Measurements from ENCODE around the gene CDC73. TPM values are rescaled to one million over a fixed set of nuclear protein-coding genes. Genes with fewer than 3 reads are reported as not detected.

CDC73 gene
- total and polyA plus RNA-seq, 2 of the 13 experiments (the other 11 are each of a cell fraction or from before 2014, with no cell fraction given) = 20.2 to 26.3 TPM

GRCh38 chr1:193113258-193113991, 8.4 kb upstream of the CDC73 start (continued):
- TF ChIP-seq FOXA1 (IDR thresholded peaks at IDR 0.05) (no peak), FOXA1 (CRISPR knock-in tag; IDR thresholded peaks at IDR 0.05) (0 out of 2 replicates have a peak, but pooled peaks have one; percentile 4), SRSF9 (IDR thresholded peaks at IDR 0.05; ENCODE audit: borderline replicate concordance, insufficient read depth, low read depth, low read length, poor library complexity, severe bottlenecking) (no peak), SALL1 (CRISPR knock-in tag; IDR thresholded peaks at IDR 0.05) (peak; percentile 37), ZHX1 (CRISPR knock-in tag; IDR thresholded peaks at IDR 0.05; ENCODE audit: low read depth) (no peak), ZNF574 (CRISPR knock-in tag; IDR thresholded peaks at IDR 0.05) (no peak), E2F1 (CRISPR knock-in tag; IDR thresholded peaks at IDR 0.05) (no peak), RBM39 (IDR thresholded peaks at IDR 0.05; ENCODE audit: low read depth, low read length, poor library complexity, severe bottlenecking) (no peak), FOSL1 (CRISPR knock-in tag; IDR thresholded peaks at IDR 0.05; ENCODE audit: borderline replicate concordance) (no peak), ZBED4 (CRISPR knock-in tag; IDR thresholded peaks at IDR 0.05; ENCODE audit: borderline replicate concordance) (no peak), TSC22D2 (CRISPR knock-in tag; IDR thresholded peaks at IDR 0.05; ENCODE audit: borderline replicate concordance) (no peak)
- TF ChIP-seq, protein P1, sequence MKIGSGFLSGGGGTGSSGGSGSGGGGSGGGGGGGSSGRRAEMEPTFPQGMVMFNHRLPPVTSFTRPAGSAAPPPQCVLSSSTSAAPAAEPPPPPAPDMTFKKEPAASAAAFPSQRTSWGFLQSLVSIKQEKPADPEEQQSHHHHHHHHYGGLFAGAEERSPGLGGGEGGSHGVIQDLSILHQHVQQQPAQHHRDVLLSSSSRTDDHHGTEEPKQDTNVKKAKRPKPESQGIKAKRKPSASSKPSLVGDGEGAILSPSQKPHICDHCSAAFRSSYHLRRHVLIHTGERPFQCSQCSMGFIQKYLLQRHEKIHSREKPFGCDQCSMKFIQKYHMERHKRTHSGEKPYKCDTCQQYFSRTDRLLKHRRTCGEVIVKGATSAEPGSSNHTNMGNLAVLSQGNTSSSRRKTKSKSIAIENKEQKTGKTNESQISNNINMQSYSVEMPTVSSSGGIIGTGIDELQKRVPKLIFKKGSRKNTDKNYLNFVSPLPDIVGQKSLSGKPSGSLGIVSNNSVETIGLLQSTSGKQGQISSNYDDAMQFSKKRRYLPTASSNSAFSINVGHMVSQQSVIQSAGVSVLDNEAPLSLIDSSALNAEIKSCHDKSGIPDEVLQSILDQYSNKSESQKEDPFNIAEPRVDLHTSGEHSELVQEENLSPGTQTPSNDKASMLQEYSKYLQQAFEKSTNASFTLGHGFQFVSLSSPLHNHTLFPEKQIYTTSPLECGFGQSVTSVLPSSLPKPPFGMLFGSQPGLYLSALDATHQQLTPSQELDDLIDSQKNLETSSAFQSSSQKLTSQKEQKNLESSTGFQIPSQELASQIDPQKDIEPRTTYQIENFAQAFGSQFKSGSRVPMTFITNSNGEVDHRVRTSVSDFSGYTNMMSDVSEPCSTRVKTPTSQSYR (CRISPR knock-in tag; IDR thresholded peaks at IDR 0.05; ENCODE audit: borderline replicate concordance) = no peak
- TF ChIP-seq, protein P2, sequence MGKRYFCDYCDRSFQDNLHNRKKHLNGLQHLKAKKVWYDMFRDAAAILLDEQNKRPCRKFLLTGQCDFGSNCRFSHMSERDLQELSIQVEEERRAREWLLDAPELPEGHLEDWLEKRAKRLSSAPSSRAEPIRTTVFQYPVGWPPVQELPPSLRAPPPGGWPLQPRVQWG (CRISPR knock-in tag; IDR thresholded peaks at IDR 0.05; ENCODE audit: borderline replicate concordance, low read depth) = no peak

All from HepG2 (cell line).